GM12878 (cell line): Measurements from ENCODE around the gene STK39. TPM values are rescaled to one million over a fixed set of nuclear protein-coding genes. Genes with fewer than 3 reads are reported as not detected.

Experiments
- ATAC-seq: fragments of 200-7000 bp; cut with Tn5 transposase; 3 replicates; pipeline ENCODE4 v1.9.1; 2020; ENCODE audit warnings: mild to moderate bottlenecking, moderate library complexity
- BruUV-seq: library from RNA; stranded (reverse); fragments of 400-500 nt; replicated peaks from 2 replicates; lab custom pipeline; 2021; lab: Mats Ljungman, UMichigan
- CTCF ChIA-PET: fragments of 300-600 bp; sonication (Branson Sonifier 250); formaldehyde crosslinking; extraction: SDS; loops from one replicate; lab custom pipeline; 2021; ENCODE audit warnings: inconsistent platforms; lab: Yijun Ruan, JAX
- POLR2A ChIA-PET: fragments of 350-600 bp; formaldehyde crosslinking; extraction: SDS; loops from one replicate; lab custom pipeline; 2021; ENCODE audit warnings: inconsistent platforms; lab: Charles Lee
- RAD21 ChIA-PET: fragments of 300-600 bp; sonication (Branson Sonifier 250); formaldehyde crosslinking; loops from one replicate; lab custom pipeline; 2023; ENCODE audit warnings: antibody characterized with exemption; ENCODE audit not compliant: unreplicated experiment; lab: Charles Lee
- SMC1A ChIA-PET: fragments of 300-600 bp; sonication (Branson Sonifier 250); formaldehyde crosslinking; loops from one replicate; lab custom pipeline; 2023; ENCODE audit not compliant: unreplicated experiment, uncharacterized antibody; lab: Charles Lee
- DNase-seq: peaks from one replicate; pipeline ENCODE4 v3.0.0-alpha.2; 2011; ENCODE audit warnings: low read depth, low spot score
- FAIRE-seq: peaks from 3 replicates; lab custom pipeline; 2011; peaks lifted over from hg19 to GRCh38; lab: Jason Lieb, UNC
- H2AFZ ChIP-seq: 2 replicates; pipeline ENCODE4 v1.6.0; 2011; ENCODE audit warnings: low read depth, low read length, control low read depth; ENCODE audit not compliant: control insufficient read depth
- H3K27ac ChIP-seq: 2 replicates; pipeline ENCODE4 v1.5.1; 2011; ENCODE audit warnings: control low read depth; ENCODE audit not compliant: control insufficient read depth, insufficient read depth
- H3K27me3 ChIP-seq, 2 experiments: replicated peaks in 1 of 2; 2 replicates each; pipeline versions ENCODE4 v1.6.0 to v1.6.1; 2011; ENCODE audit warnings: low read length in 1 of 2; ENCODE audit not compliant: control insufficient read depth in 2 of 2, insufficient read depth in 2 of 2
- H3K36me3 ChIP-seq, 2 experiments: 2 replicates each; pipeline ENCODE4 v1.5.1; 2011; ENCODE audit warnings: low read length in 1 of 2; ENCODE audit not compliant: control insufficient read depth in 2 of 2, insufficient read depth in 2 of 2
- H3K4me1 ChIP-seq: 2 replicates; pipeline ENCODE4 v1.6.1; 2011; ENCODE audit warnings: mild to moderate bottlenecking, low read length, moderate library complexity, mixed read lengths; ENCODE audit not compliant: control insufficient read depth, insufficient read depth
- H3K4me2 ChIP-seq: 2 replicates; pipeline ENCODE4 v1.6.0; 2011; ENCODE audit warnings: control low read depth; ENCODE audit not compliant: control insufficient read depth, insufficient read depth
- H3K4me3 ChIP-seq: fragments of 200-600 bp; sonication (generic); 2 replicates; pipeline ENCODE4 v1.5.1; 2016
- H3K79me2 ChIP-seq: 2 replicates; pipeline ENCODE4 v1.6.0; 2011; ENCODE audit warnings: low read length; ENCODE audit not compliant: control insufficient read depth, insufficient read depth
- H3K9ac ChIP-seq: 2 replicates; pipeline ENCODE4 v1.8.0; 2011; ENCODE audit warnings: low read length, control low read depth, mixed read lengths; ENCODE audit not compliant: control insufficient read depth, insufficient read depth
- H3K9me3 ChIP-seq: replicated peaks from 3 replicates; pipeline ENCODE4 v1.5.1; 2011; ENCODE audit warnings: mild to moderate bottlenecking, low read length; ENCODE audit not compliant: control insufficient read depth, insufficient read depth
- H4K20me1 ChIP-seq: 2 replicates; pipeline ENCODE4 v1.6.0; 2011; ENCODE audit not compliant: control insufficient read depth, insufficient read depth
- EGR1 ChIP-seq, 2 experiments: IDR thresholded peaks; 1 replicate in 1 of 2; 2 replicates in 1 of 2; pipeline ENCODE4 v1.6.1; 2011 to 2012; ENCODE audit warnings: low read depth in 2 of 2, low read length in 2 of 2, borderline replicate concordance in 1 of 2, mild to moderate bottlenecking in 1 of 2, moderate library complexity in 1 of 2
- ETV6 ChIP-seq, 2 experiments: fragments of 450-650 bp in 1 of 2; IDR thresholded peaks in 1 of 2; conservative IDR thresholded peaks in 1 of 2; 2 replicates each; pipeline ENCODE4 v1.6.1; 2014; ENCODE audit warnings: antibody characterized with exemption in 1 of 2, borderline replicate concordance in 1 of 2, low read depth in 1 of 2, mild to moderate bottlenecking in 1 of 2, moderate library complexity in 1 of 2
- HDAC6 ChIP-seq: fragments of 200-600 bp; sonication (generic); IDR thresholded peaks from one replicate; pipeline ENCODE4 v1.8.0; 2017; ENCODE audit warnings: antibody characterized with exemption; ENCODE audit not compliant: unreplicated experiment
- IRF4 ChIP-seq: IDR thresholded peaks from 2 replicates; pipeline ENCODE4 v1.6.1; 2011; ENCODE audit warnings: low read depth, low read length
- PKNOX1 ChIP-seq: fragments of 450-650 bp; IDR thresholded peaks from 2 replicates; pipeline ENCODE4 v1.6.1; 2016; ENCODE audit warnings: mild to moderate bottlenecking
- SIX5 ChIP-seq: IDR thresholded peaks from 2 replicates; pipeline ENCODE4 v1.6.1; 2011; ENCODE audit warnings: mild to moderate bottlenecking, low read depth, low read length, moderate library complexity; ENCODE audit not compliant: severe bottlenecking
- SP1 ChIP-seq: IDR thresholded peaks from one replicate; pipeline ENCODE4 v1.6.1; 2011; ENCODE audit warnings: low read depth, low read length
- SUPT20H ChIP-seq: IDR thresholded peaks from 2 replicates; pipeline ENCODE4 v1.6.1; 2011; ENCODE audit warnings: low read depth, mild to moderate bottlenecking, low read length, moderate library complexity, borderline replicate concordance; ENCODE audit not compliant: control insufficient read depth
- ZBTB33 ChIP-seq: fragments of 450-650 bp; IDR thresholded peaks from 2 replicates; pipeline ENCODE4 v1.6.1; 2017; ENCODE audit warnings: mild to moderate bottlenecking
- ZNF207 ChIP-seq: fragments of 450-650 bp; IDR thresholded peaks from 2 replicates; pipeline ENCODE4 v1.6.1; 2014; ENCODE audit warnings: antibody characterized with exemption, mild to moderate bottlenecking, borderline replicate concordance
- ZNF274 ChIP-seq: IDR thresholded peaks from one replicate; pipeline ENCODE4 v1.8.0; 2011; ENCODE audit not compliant: insufficient read length, insufficient read depth
- ZNF687 ChIP-seq: fragments of 450-650 bp; IDR thresholded peaks from 2 replicates; pipeline ENCODE4 v1.6.1; 2017; ENCODE audit warnings: mild to moderate bottlenecking, moderate library complexity
- WGBS: methylation state at CpG from one replicate; pipeline ENCODE4 v1.1.6; 2016; ENCODE audit warnings: low lambda C conversion rate; ENCODE audit not compliant: insufficient replicate concordance, insufficient coverage; ENCODE audit errors: missing lambda C conversion rate; 5-methylcytosine and 5-hydroxymethylcytosine counted together
- in situ Hi-C: fragments of 300-500 bp; cut with MboI; formaldehyde crosslinking; loops from 9 replicates; pipeline ENCODE4 v1.14.3; 2018; ENCODE audit warnings: mixed read lengths
- intact Hi-C: fragments of 100-400 bp; cut with micrococcal nuclease; formaldehyde crosslinking; loops from one replicate; pipeline ENCODE4 v1.14.2; 2022; ENCODE audit not compliant: unreplicated experiment
- polyA plus RNA-seq, 11 experiments: library from polyadenylated mRNA; depleted of rRNA in 4 of 11; unstranded in 6 of 11; stranded (reverse) in 5 of 11; fragments of >200 nt; fragmentation: Nextera tagmentation in 4 of 11; fragmentation: Illumina TruSeq in 1 of 11; extraction: Ambion mirVana in 4 of 11; extraction: Trizol in 1 of 11; gene quantifications; 1 replicate in 1 of 11; 2 replicates in 10 of 11; pipeline versions ENCODE4 v1.2.1 to v1.2.3, GENCODE V29; 2011 to 2016; ENCODE audit warnings: inconsistent platforms in 2 of 11, missing spikeins in 2 of 11, low read depth in 1 of 11
- total RNA-seq, 4 experiments: library from RNA; depleted of rRNA in 3 of 4; stranded (reverse); fragments of >200 nt in 3 of 4; fragmentation: Illumina TruSeq in 1 of 4; extraction: Trizol in 1 of 4; gene quantifications; 2 replicates each; pipeline versions ENCODE4 v1.2.1 to v1.2.3, GENCODE V29; 2013 to 2021

The STK39 gene
- total and polyA plus RNA-seq, 10 of the 15 experiments (the other 5 are each of a cell fraction or from before 2014, with no cell fraction given), result 0.03 to 0.21 (median 0.07) TPM; not detected in 5

GRCh38 chr2:168054657-168055056 is 192.7 kb downstream of the STK39 start:
- ChIA-PET RAD21 (no interaction called here), CTCF (no interaction called here), POLR2A (no interaction called here), SMC1A (no interaction called here)
- Histone ChIP-seq H3K4me3 (no peak overlapping the region), H3K27me3 (no peaks in the 10 kb centered on the region; a peak in 1 of 4 replicates), H3K9me3 (no peaks in the 10 kb centered on the region), H3K4me1 (no peaks in the 10 kb centered on the region), H3K36me3 (no peaks in the 10 kb centered on the region), H2AFZ (no peak overlapping the region), H3K79me2 (no peaks in the 10 kb centered on the region), H3K9ac (no peak overlapping the region), H3K27ac (no peak overlapping the region), H3K4me2 (no peak overlapping the region), H4K20me1 (no peaks in the 10 kb centered on the region)
- no peak for FAIRE-seq
- 46% methylated on average over 5 of the region's 5 CpGs for WGBS
- no TSS peak for BruUV-seq
- intact Hi-C loops, result no loop called here
- in situ Hi-C loops, result no loop called here
- no peak for ATAC-seq
- no peak for DNase-seq
- TF ChIP-seq SP1, result no peak
- no peak for TF ChIP-seq ZNF687
- no peak for TF ChIP-seq SIX5
- no peak for TF ChIP-seq PKNOX1
- TF ChIP-seq ETV6 (conservative IDR thresholded peaks at IDR 0.05 in 1 of 2, IDR thresholded peaks at IDR 0.05 in 1 of 2; ENCODE audit: borderline replicate concordance in 1 of 2, low read depth in 1 of 2), result no peak
- no peak for TF ChIP-seq EGR1 (IDR thresholded peaks at IDR 0.05; ENCODE audit: borderline replicate concordance in 1 of 2, low read depth in 2 of 2, low read length in 2 of 2)
- TF ChIP-seq ZNF207, result no peak
- no peak for TF ChIP-seq HDAC6
- no peak for TF ChIP-seq ZNF274
- TF ChIP-seq ZBTB33, result no peak
- no peak for TF ChIP-seq IRF4
- TF ChIP-seq SUPT20H, result no peak
- TF ChIP-seq, all 136 proteins: peak for 0
